CD4-positive, alpha-beta T cell treated with Interleukin-2 at 100 ng/mL for 4 hours (primary cell): ENCODE measurements around the gene S100A12.

Experiments used
- DNase-seq: peaks from one replicate; pipeline ENCODE4 v3.0.0-alpha.2; 2020; ENCODE audit warnings: low spot score

S100A12 gene

GRCh38 chr1:153397051-153397923 lies 21.9 kb upstream of the S100A12 start:
- DNase-seq: no peak

GRCh38 chr1:153396461-153396860 lies 21.0 kb upstream of the S100A12 start:
- DNase-seq: no peak

- DNase-seq: no peak
Measured at GRCh38 chr1:153395776-153396175, 20.4 kb upstream of the S100A12 start.

- DNase-seq: no peak
Measured at GRCh38 chr1:153395136-153395685, 19.8 kb upstream of the S100A12 start.

GRCh38 chr1:153394391-153394790 lies 19.0 kb upstream of the S100A12 start:
- no peak for DNase-seq

- no peak for DNase-seq
Measured at GRCh38 chr1:153393926-153394325, 18.5 kb upstream of the S100A12 start.

GRCh38 chr1:153392822-153393221 lies 17.4 kb upstream of the S100A12 start:
- DNase-seq: no peak

- DNase-seq: no peak
Measured at GRCh38 chr1:153392258-153392657, 16.8 kb upstream of the S100A12 start.

GRCh38 chr1:153390938-153391710 lies 15.7 kb upstream of the S100A12 start, which contains the start of gene S100A8:
Gene S100A8, minus strand, starts transcription at chr1:153391073. Its CDS starts 538 bp downstream, at chr1:153390535.
- DNase-seq: no peak

GRCh38 chr1:153389973-153390879 lies 14.8 kb upstream of the S100A12 start:
- no peak for DNase-seq

- DNase-seq: no peak
Measured at GRCh38 chr1:153389401-153389800, 14.0 kb upstream of the S100A12 start.

- DNase-seq: no peak
Measured at GRCh38 chr1:153387785-153388184, 12.4 kb upstream of the S100A12 start.

- no peak for DNase-seq
Measured at GRCh38 chr1:153387001-153387400, 11.6 kb upstream of the S100A12 start.

- DNase-seq: no peak
Measured at GRCh38 chr1:153386500-153386901, 11.1 kb upstream of the S100A12 start.

- DNase-seq: no peak
Measured at GRCh38 chr1:153384958-153385580, 9.6 kb upstream of the S100A12 start.

GRCh38 chr1:153380711-153381110 lies 5.3 kb upstream of the S100A12 start:
- no peak for DNase-seq

- DNase-seq: no peak
Measured at GRCh38 chr1:153379591-153379990, 4.2 kb upstream of the S100A12 start.

GRCh38 chr1:153374071-153374470 lies 1.4 kb downstream of the S100A12 start:
- DNase-seq: no peak

GRCh38 chr1:153372571-153372970 lies 2.9 kb downstream of the S100A12 start:
- no peak for DNase-seq

- DNase-seq: no peak
Measured at GRCh38 chr1:153371231-153371630, 4.2 kb downstream of the S100A12 start.

GRCh38 chr1:153370146-153370545 lies 5.3 kb downstream of the S100A12 start:
- no peak for DNase-seq
